Measurements from ENCODE around the gene RAC3. TPM values are rescaled to one million over a fixed set of nuclear protein-coding genes. Genes with fewer than 3 reads are reported as not detected.

The RAC3 gene
- total and polyA plus RNA-seq, 2 of the 8 experiments (the other 6 are each of a cell fraction or from before 2014, with no cell fraction given), result 177 to 299 TPM

DNA sequence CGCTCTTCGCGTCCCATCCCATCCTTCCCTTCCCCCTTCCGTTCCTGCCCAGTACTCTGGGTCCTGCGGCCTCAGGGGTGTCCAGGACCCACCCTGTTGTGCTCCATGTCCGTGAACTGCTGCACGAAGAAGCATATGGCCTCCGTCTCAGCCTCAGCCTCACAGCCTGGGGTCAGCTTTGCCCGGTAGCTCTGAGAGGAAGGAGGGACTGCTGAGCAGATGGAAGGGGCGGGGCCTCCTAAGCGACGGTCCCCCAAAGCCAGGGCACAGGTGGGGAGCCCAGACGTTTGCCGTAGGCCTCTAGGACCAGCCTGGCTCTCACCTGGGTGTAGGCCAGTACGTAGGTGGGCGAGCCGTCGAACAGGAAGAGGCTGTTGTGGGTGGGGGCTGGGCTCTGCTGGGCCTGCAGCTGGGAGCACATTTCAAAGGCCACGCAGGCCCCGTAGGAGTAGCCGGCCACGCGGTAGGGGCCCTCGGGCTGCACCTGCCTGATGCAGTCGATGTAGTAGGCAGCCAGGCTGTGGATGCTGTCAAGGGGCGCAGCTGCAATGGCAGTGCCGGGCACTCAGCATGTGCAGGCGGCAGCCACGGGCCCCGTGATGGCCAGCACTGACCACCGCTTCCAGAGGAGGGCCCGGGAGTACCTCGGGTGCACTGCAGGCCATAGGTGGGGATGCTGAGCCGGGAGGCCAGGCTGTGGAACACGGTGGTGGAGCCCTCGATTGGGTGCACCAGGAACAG is 48.7 kb downstream of the RAC3 start:
- H2BK5ac ChIP-seq (ENCODE audit: low read depth, low read length), result no peak overlapping the region
- H3K36me3 ChIP-seq (ENCODE audit: control insufficient read depth in 2 of 4, insufficient read depth in 4 of 4, low read length in 3 of 4), result peaks cover 49 to 75% (median 62%) of the 10 kb centered on the region in 4 experiments
- no peak overlapping the region for H3K14ac ChIP-seq (ENCODE audit: insufficient read length)
- H2AFZ ChIP-seq (ENCODE audit: low read length), result no peak overlapping the region
- WGBS, 2 experiments (ENCODE audit: extremely low coverage in 1 of 2, insufficient coverage in 1 of 2, insufficient read length in 1 of 2, insufficient replicate concordance in 2 of 2, low coverage in 1 of 2, low lambda C conversion rate in 2 of 2, missing lambda C conversion rate in 1 of 2), result 93% methylated on average over 30 of the region's 36 CpGs; no CpG with 5 or more reads in 1 of the 2 experiments
- H3K27me3 ChIP-seq (replicated peaks in 1 of 4; ENCODE audit: control insufficient read depth in 3 of 4, extremely low read depth in 1 of 4, insufficient read depth in 3 of 4, low read length in 3 of 4), result no peaks in the 10 kb centered on the region
- no peak overlapping the region for H3K23ac ChIP-seq (ENCODE audit: insufficient read length)
- H3K79me1 ChIP-seq (ENCODE audit: low read depth, low read length), result peaks cover 7% of the 10 kb centered on the region
- H4K5ac ChIP-seq (ENCODE audit: insufficient read length, low read depth, low read length), result no peak overlapping the region
- H3K9me3 ChIP-seq (ENCODE audit: insufficient read depth in 2 of 2, low read depth in 1 of 2, low read length in 1 of 2), result no peaks in the 10 kb centered on the region
- H2BK15ac ChIP-seq (ENCODE audit: low read length), result no peak overlapping the region
- no peaks in the 10 kb centered on the region for H3K23me2 ChIP-seq (ENCODE audit: low read depth, low read length)
- H3K18ac ChIP-seq (ENCODE audit: extremely low read depth, low read length), result no peak overlapping the region
- no peak overlapping the region for H3K4ac ChIP-seq (replicated peaks; ENCODE audit: insufficient read length, low read depth, low read length)
- no peak overlapping the region for H2BK12ac ChIP-seq (ENCODE audit: low read depth, low read length)
- no peak overlapping the region for H2BK20ac ChIP-seq (ENCODE audit: low read length)
- ChIA-PET CTCF (ENCODE audit: partially characterized antibody) (interaction anchor here (0.6 to 2.9 kb wide), 7 partner anchors 9 to 431 kb away, joined by 3 to 13 read pairs (median 4); no protein-coding TSS in a partner anchor), POLR2A (ENCODE audit: partially characterized antibody) (interaction anchor here (0.6 to 12.5 kb wide), 11 partner anchors 9 to 36 kb away, joined by 3 to 105 read pairs (median 5); partner anchors contain the start of genes DUS1L and FASN)
- no peak overlapping the region for H2BK120ac ChIP-seq (replicated peaks; ENCODE audit: low read depth, low read length)
- H4K20me1 ChIP-seq (replicated peaks in 1 of 2; ENCODE audit: control insufficient read depth in 1 of 2, insufficient read depth in 2 of 2, low read length in 2 of 2), result peaks cover 27 to 49% of the 10 kb centered on the region in 2 experiments
- no peak overlapping the region; a peak in 2 of 7 replicates for H3K9ac ChIP-seq (replicated peaks in 1 of 4; ENCODE audit: extremely low read depth in 1 of 4, low read depth in 3 of 4, low read length in 3 of 4)
- no peak overlapping the region for H3K4me3 ChIP-seq (ENCODE audit: extremely low read depth in 1 of 4, insufficient read depth in 2 of 4, low read depth in 3 of 4, low read length in 4 of 4)
- no peak for DNase-seq (ENCODE audit: low read depth in 1 of 2, low spot score in 2 of 2)
- H4K91ac ChIP-seq (replicated peaks; ENCODE audit: insufficient read length, low read length), result no peak overlapping the region
- H3K27ac ChIP-seq (ENCODE audit: low read depth, low read length), result no peak overlapping the region
- H3K4me1 ChIP-seq (replicated peaks in 1 of 4; ENCODE audit: control insufficient read depth in 3 of 4, insufficient read depth in 4 of 4, low read length in 3 of 4), result no peaks in the 10 kb centered on the region
- no peak overlapping the region for H2AK5ac ChIP-seq (ENCODE audit: low read depth, low read length)
- no peak overlapping the region for H3K4me2 ChIP-seq (ENCODE audit: insufficient read depth in 1 of 2, low read depth in 2 of 2, low read length in 2 of 2)
- peak overlapping the region; percentile 68 for H4K8ac ChIP-seq (ENCODE audit: extremely low read depth, insufficient read depth, low read length)
- H3K56ac ChIP-seq (replicated peaks; ENCODE audit: insufficient read length, low read depth, low read length), result no peak overlapping the region
- H3K79me2 ChIP-seq (ENCODE audit: control insufficient read depth in 1 of 2, insufficient read depth in 2 of 2, low read length in 2 of 2), result no peaks in the 10 kb centered on the region
- FAIRE-seq, result no peak
- TF ChIP-seq EZH2 (IDR thresholded peaks at IDR 0.05; ENCODE audit: low read depth, low read length, severe bottlenecking) (no peak), JUN (IDR thresholded peaks at IDR 0.05; ENCODE audit: low read depth, low read length) (no peak), GABPA (IDR thresholded peaks at IDR 0.05; ENCODE audit: borderline replicate concordance, insufficient read depth, low read length) (no peak), CHD2 (IDR thresholded peaks at IDR 0.05; ENCODE audit: low read length) (no peak), SP4 (IDR thresholded peaks at IDR 0.05; ENCODE audit: low read length) (no peak), TBP (IDR thresholded peaks at IDR 0.05; ENCODE audit: low read depth, low read length) (no peak), EGR1 (IDR thresholded peaks at IDR 0.05; ENCODE audit: borderline replicate concordance, low read depth, low read length) (no peak), TAF7 (optimal IDR thresholded peaks at IDR 0.05; ENCODE audit: borderline replicate concordance, low read depth, low read length) (no peak), RFX5 (IDR thresholded peaks at IDR 0.05; ENCODE audit: borderline replicate concordance, low read depth, low read length) (no peak), SIX5 (IDR thresholded peaks at IDR 0.05; ENCODE audit: low read depth, low read length) (no peak)
- TF ChIP-seq, protein P1, sequence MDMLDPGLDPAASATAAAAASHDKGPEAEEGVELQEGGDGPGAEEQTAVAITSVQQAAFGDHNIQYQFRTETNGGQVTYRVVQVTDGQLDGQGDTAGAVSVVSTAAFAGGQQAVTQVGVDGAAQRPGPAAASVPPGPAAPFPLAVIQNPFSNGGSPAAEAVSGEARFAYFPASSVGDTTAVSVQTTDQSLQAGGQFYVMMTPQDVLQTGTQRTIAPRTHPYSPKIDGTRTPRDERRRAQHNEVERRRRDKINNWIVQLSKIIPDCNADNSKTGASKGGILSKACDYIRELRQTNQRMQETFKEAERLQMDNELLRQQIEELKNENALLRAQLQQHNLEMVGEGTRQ (IDR thresholded peaks at IDR 0.05; ENCODE audit: low read length), result no peak

All from H1 (cell line).